ENCODE results near the gene HSD3B7.

Gene HSD3B7

GRCh38 chr16:30957456-30958174 is 27.4 kb upstream of the HSD3B7 start, which contains the start of gene SETD1A:
Gene SETD1A, plus strand, starts transcription at chr16:30957754. Its CDS starts 978 bp downstream, at chr16:30958732.
- peak; percentile 89 for DNase-seq

GRCh38 chr16:30958175-30959079 is 26.6 kb upstream of the HSD3B7 start:
- no peak for DNase-seq

GRCh38 chr16:30961384-30961783 is 23.6 kb upstream of the HSD3B7 start:
- DNase-seq = no peak

GRCh38 chr16:30963925-30964511 is 21.0 kb upstream of the HSD3B7 start:
- DNase-seq = no peak

GRCh38 chr16:30964574-30965226 is 20.3 kb upstream of the HSD3B7 start:
- DNase-seq = no peak

- no peak for DNase-seq
These were observed 19.6 kb upstream of the HSD3B7 start for GRCh38 chr16:30965436-30965835.

- DNase-seq = no peak
These were observed 18.9 kb upstream of the HSD3B7 start for GRCh38 chr16:30966033-30966619.

GRCh38 chr16:30967795-30968194 is 17.2 kb upstream of the HSD3B7 start:
- no peak for DNase-seq

- no peak for DNase-seq
These were observed 15.7 kb upstream of the HSD3B7 start for GRCh38 chr16:30969246-30969842.

GRCh38 chr16:30971298-30971697 is 13.7 kb upstream of the HSD3B7 start:
- DNase-seq = no peak

- no peak for DNase-seq
These were observed 12.1 kb upstream of the HSD3B7 start for GRCh38 chr16:30972872-30973271.

GRCh38 chr16:30974348-30974747 is 10.7 kb upstream of the HSD3B7 start:
- DNase-seq = no peak

GRCh38 chr16:30976486-30976885 is 8.5 kb upstream of the HSD3B7 start:
- DNase-seq = no peak

GRCh38 chr16:30977502-30977901 is 7.5 kb upstream of the HSD3B7 start:
- DNase-seq = no peak

GRCh38 chr16:30979170-30980022 is 5.6 kb upstream of the HSD3B7 start:
- DNase-seq = no peak

- no peak for DNase-seq
These were observed 5.0 kb upstream of the HSD3B7 start for GRCh38 chr16:30980023-30980371.

GRCh38 chr16:30980434-30980833 is 4.6 kb upstream of the HSD3B7 start:
- DNase-seq = no peak

GRCh38 chr16:30980959-30981358 is 4.0 kb upstream of the HSD3B7 start:
- no peak for DNase-seq

- no peak for DNase-seq
These were observed 2.3 kb upstream of the HSD3B7 start for GRCh38 chr16:30982548-30983288.

- no peak for DNase-seq
These were observed 1.6 kb upstream of the HSD3B7 start for GRCh38 chr16:30983289-30983889.
